H9 (cell line): ENCODE results near the gene PDZD2. TPM values are rescaled to one million over a fixed set of nuclear protein-coding genes. Genes with fewer than 3 reads are reported as not detected.

Source experiments
- DNase-seq: peaks from one replicate; pipeline ENCODE4 v3.0.0-alpha.2; 2017
- H2AFZ ChIP-seq: one replicate; pipeline ENCODE4 v1.6.1; 2013; ENCODE audit warnings: mild to moderate bottlenecking, low read length, control low read depth, moderate library complexity
- H2AK5ac ChIP-seq: 2 replicates; pipeline ENCODE4 v1.6.1; 2013; ENCODE audit warnings: low read length, control low read depth, mixed read lengths; ENCODE audit not compliant: insufficient read length
- H2BK120ac ChIP-seq: one replicate; pipeline ENCODE4 v1.6.1; 2013; ENCODE audit warnings: low read depth, mild to moderate bottlenecking, low read length, control low read depth, inconsistent platforms; ENCODE audit not compliant: poor library complexity, severe bottlenecking
- H2BK12ac ChIP-seq: 2 replicates; pipeline ENCODE4 v1.6.1; 2013; ENCODE audit warnings: low read length, control low read depth, mixed read lengths, low read depth; ENCODE audit not compliant: insufficient read length
- H2BK15ac ChIP-seq: 2 replicates; pipeline ENCODE4 v1.6.1; 2013; ENCODE audit warnings: low read depth, low read length, control low read depth
- H2BK20ac ChIP-seq: one replicate; pipeline ENCODE4 v1.6.1; 2013; ENCODE audit warnings: low read depth, mild to moderate bottlenecking, low read length, control low read depth, inconsistent platforms; ENCODE audit not compliant: poor library complexity, severe bottlenecking
- H2BK5ac ChIP-seq: 2 replicates; pipeline ENCODE4 v1.6.1; 2013; ENCODE audit warnings: low read length, control low read depth, mixed read lengths; ENCODE audit not compliant: insufficient read length
- H3K14ac ChIP-seq: 2 replicates; pipeline ENCODE4 v1.6.1; 2013; ENCODE audit warnings: low read length, control low read depth; ENCODE audit not compliant: insufficient read depth
- H3K18ac ChIP-seq: 2 replicates; pipeline ENCODE4 v1.6.1; 2013; ENCODE audit warnings: low read depth, mild to moderate bottlenecking, mixed read lengths, low read length, control low read depth; ENCODE audit not compliant: insufficient read length
- H3K23ac ChIP-seq: 2 replicates; pipeline ENCODE4 v1.6.1; 2013; ENCODE audit warnings: low read length, control low read depth, mixed read lengths, low read depth; ENCODE audit not compliant: insufficient read length
- H3K23me2 ChIP-seq: 2 replicates; pipeline ENCODE4 v1.6.1; 2013; ENCODE audit warnings: low read depth, mild to moderate bottlenecking, mixed read lengths, low read length, control low read depth; ENCODE audit not compliant: insufficient read length, poor library complexity, severe bottlenecking
- H3K27ac ChIP-seq: 2 replicates; pipeline ENCODE4 v1.5.1; 2013; ENCODE audit warnings: low read length, control low read depth, mixed read lengths, low read depth; ENCODE audit not compliant: insufficient read length
- H3K27me3 ChIP-seq: 2 replicates; pipeline ENCODE4 v1.6.1; 2013; ENCODE audit warnings: low read length, control low read depth, inconsistent platforms; ENCODE audit not compliant: insufficient read depth
- H3K4ac ChIP-seq: 2 replicates; pipeline ENCODE4 v1.6.1; 2013; ENCODE audit warnings: low read depth, mild to moderate bottlenecking, control low read depth, inconsistent platforms, low read length, moderate library complexity
- H3K4me1 ChIP-seq: 2 replicates; pipeline ENCODE4 v1.6.1; 2013; ENCODE audit warnings: low read length, control low read depth, inconsistent platforms; ENCODE audit not compliant: insufficient read depth
- H3K4me2 ChIP-seq: 2 replicates; pipeline ENCODE4 v1.6.1; 2013; ENCODE audit warnings: low read length, control low read depth, mixed read lengths; ENCODE audit not compliant: insufficient read length, insufficient read depth
- H3K56ac ChIP-seq: 2 replicates; pipeline ENCODE4 v1.6.1; 2013; ENCODE audit warnings: low read depth, mild to moderate bottlenecking, mixed read lengths, low read length, control low read depth; ENCODE audit not compliant: insufficient read length
- H3K79me1 ChIP-seq: 2 replicates; pipeline ENCODE4 v1.6.1; 2013; ENCODE audit warnings: low read depth, mild to moderate bottlenecking, moderate library complexity, low read length, control low read depth, inconsistent platforms; ENCODE audit not compliant: insufficient read depth, poor library complexity, severe bottlenecking
- H3K79me2 ChIP-seq: 2 replicates; pipeline ENCODE4 v1.6.1; 2013; ENCODE audit warnings: low read length, control low read depth, inconsistent platforms; ENCODE audit not compliant: insufficient read depth
- H3K9ac ChIP-seq: 2 replicates; pipeline ENCODE4 v1.6.1; 2013; ENCODE audit warnings: low read length, control low read depth, mixed read lengths; ENCODE audit not compliant: insufficient read length; ENCODE audit errors: extremely low read depth
- H3K9me3 ChIP-seq: one replicate; pipeline ENCODE4 v1.6.1; 2013; ENCODE audit warnings: low read depth, low read length, inconsistent platforms; ENCODE audit not compliant: control insufficient read depth
- H3T11ph ChIP-seq: one replicate; pipeline ENCODE4 v1.6.1; 2013; ENCODE audit warnings: mild to moderate bottlenecking, low read length, control low read depth, inconsistent platforms
- H4K20me1 ChIP-seq: one replicate; pipeline ENCODE4 v1.6.1; 2013; ENCODE audit not compliant: control insufficient read depth, insufficient read length, insufficient read depth
- H4K5ac ChIP-seq: 2 replicates; pipeline ENCODE4 v1.6.1; 2013; ENCODE audit warnings: low read depth, mild to moderate bottlenecking, mixed read lengths, low read length, control low read depth; ENCODE audit not compliant: insufficient read length
- H4K8ac ChIP-seq: replicated peaks from 2 replicates; pipeline ENCODE4 v1.6.1; 2013; ENCODE audit warnings: low read length, control low read depth, mixed read lengths, low read depth; ENCODE audit not compliant: insufficient read length
- H4K91ac ChIP-seq: 2 replicates; pipeline ENCODE4 v1.6.1; 2013; ENCODE audit warnings: low read depth, mild to moderate bottlenecking, moderate library complexity, mixed read lengths, low read length, control low read depth; ENCODE audit not compliant: insufficient read length
- H3K27ac Mint-ChIP-seq, 3 experiments: 2 replicates in 2 of 3; 3 replicates in 1 of 3; pipeline ENCODE4 v1.8.0; 2020 to 2021; ENCODE audit warnings: mixed read lengths in 3 of 3, mild to moderate bottlenecking in 1 of 3, moderate library complexity in 1 of 3
- H3K27me3 Mint-ChIP-seq: 2 replicates; pipeline ENCODE4 v1.8.0; 2021; ENCODE audit warnings: low read depth, mild to moderate bottlenecking, moderate library complexity, mixed read lengths
- H3K36me3 Mint-ChIP-seq, 3 experiments: 2 replicates in 2 of 3; 3 replicates in 1 of 3; pipeline ENCODE4 v1.8.0; 2020 to 2021; ENCODE audit warnings: low read depth in 3 of 3, mixed read lengths in 3 of 3; ENCODE audit not compliant: insufficient read depth in 1 of 3
- H3K4me1 Mint-ChIP-seq, 2 experiments: 2 replicates each; pipeline ENCODE4 v1.8.0; 2020; ENCODE audit warnings: mixed read lengths in 2 of 2
- H3K4me3 Mint-ChIP-seq, 2 experiments: 2 replicates in 1 of 2; 3 replicates in 1 of 2; pipeline ENCODE4 v1.8.0; 2020 to 2021; ENCODE audit warnings: mild to moderate bottlenecking in 2 of 2, mixed read lengths in 2 of 2, moderate library complexity in 1 of 2
- H3K9me3 Mint-ChIP-seq, 2 experiments: 2 replicates in 1 of 2; 3 replicates in 1 of 2; pipeline ENCODE4 v1.8.0; 2020; ENCODE audit warnings: mild to moderate bottlenecking in 2 of 2, mixed read lengths in 2 of 2, moderate library complexity in 1 of 2
- WGBS: extraction: QIAGEN DNeasy Blood & Tissue Kit; methylation state at CpG from one replicate; pipeline ENCODE4 v1.1.7; 2013; ENCODE audit warnings: missing lambda C conversion rate, low lambda C conversion rate, mixed read lengths; ENCODE audit not compliant: insufficient read length; ENCODE audit errors: extremely low coverage; 5-methylcytosine and 5-hydroxymethylcytosine counted together
- total RNA-seq: library from RNA; stranded (reverse); gene quantifications from 2 replicates; pipeline ENCODE4 v1.2.1, GENCODE V29; 2021
- TF ChIP-seq, protein P1 (sequence below): fragments of 200-600 bp; sonication (generic); conservative IDR thresholded peaks from 3 replicates; pipeline ENCODE4 v1.8.0; 2021; ENCODE audit warnings: antibody characterized with exemption, mild to moderate bottlenecking

PDZD2 gene
- total RNA-seq, 1 experiment from 2014 or later = 9.9 TPM

DNA sequence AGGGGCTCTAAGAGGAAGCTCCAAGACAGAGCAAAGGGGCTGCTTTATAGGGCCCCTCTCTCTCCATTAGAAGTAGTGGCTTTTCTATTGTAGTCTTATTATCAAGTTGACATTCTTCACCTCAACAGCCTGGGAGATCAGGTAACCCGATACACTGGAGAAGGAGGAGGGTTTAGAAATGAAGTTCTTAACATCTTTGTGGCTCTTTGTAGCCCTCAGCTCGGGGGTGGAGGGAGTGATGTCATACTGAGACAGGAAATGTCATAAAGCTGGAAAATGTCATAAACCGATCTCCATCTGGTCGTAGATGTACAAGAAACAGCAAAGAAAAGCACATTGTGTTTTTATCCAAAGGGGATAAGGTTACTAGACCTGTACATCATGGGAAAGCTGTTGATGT, 17.9 kb downstream of the PDZD2 start:
- Histone ChIP-seq H2BK15ac (no peak overlapping the region), H4K5ac (no peak overlapping the region), H2BK20ac (no peak overlapping the region), H3K79me1 (no peaks in the 10 kb centered on the region), H2BK5ac (no peak overlapping the region), H3K23ac (no peak overlapping the region), H3K79me2 (no peaks in the 10 kb centered on the region), H2BK120ac (no peak overlapping the region), H3K4ac (no peak overlapping the region), H4K20me1 (no peaks in the 10 kb centered on the region), H3K23me2 (no peaks in the 10 kb centered on the region), H3K18ac (no peak overlapping the region), H2BK12ac (no peak overlapping the region), H4K91ac (no peak overlapping the region), H4K8ac (no peak overlapping the region), H3K9me3 (no peaks in the 10 kb centered on the region), H3K27me3 (no peaks in the 10 kb centered on the region), H2AK5ac (no peak overlapping the region), H3K4me1 (peaks cover 8% of the 10 kb centered on the region; the same call in 1 of the 2 replicates), H3K27ac (no peak overlapping the region), H3K56ac (no peak overlapping the region), H3T11ph (no peak overlapping the region), H2AFZ (no peak overlapping the region), H3K4me2 (no peak overlapping the region), H3K14ac (no peak overlapping the region), H3K9ac (no peak overlapping the region)
- Mint-ChIP-seq H3K4me1 (peaks cover 18 to 22% of the 10 kb centered on the region in 2 experiments), H3K27ac (peak overlapping the region in 2 of 3 experiments; percentile 11 to 24; a peak in 1 of 7 replicates), H3K36me3 (no peaks in the 10 kb centered on the region; a peak in 2 of 7 replicates), H3K9me3 (no peaks in the 10 kb centered on the region), H3K4me3 (no peak overlapping the region), H3K27me3 (no peaks in the 10 kb centered on the region; the same call in 1 of the 2 replicates)
- DNase-seq = no peak
- no CpG with 5 or more reads among the region's 4 CpGs for WGBS
- TF ChIP-seq, protein P1, sequence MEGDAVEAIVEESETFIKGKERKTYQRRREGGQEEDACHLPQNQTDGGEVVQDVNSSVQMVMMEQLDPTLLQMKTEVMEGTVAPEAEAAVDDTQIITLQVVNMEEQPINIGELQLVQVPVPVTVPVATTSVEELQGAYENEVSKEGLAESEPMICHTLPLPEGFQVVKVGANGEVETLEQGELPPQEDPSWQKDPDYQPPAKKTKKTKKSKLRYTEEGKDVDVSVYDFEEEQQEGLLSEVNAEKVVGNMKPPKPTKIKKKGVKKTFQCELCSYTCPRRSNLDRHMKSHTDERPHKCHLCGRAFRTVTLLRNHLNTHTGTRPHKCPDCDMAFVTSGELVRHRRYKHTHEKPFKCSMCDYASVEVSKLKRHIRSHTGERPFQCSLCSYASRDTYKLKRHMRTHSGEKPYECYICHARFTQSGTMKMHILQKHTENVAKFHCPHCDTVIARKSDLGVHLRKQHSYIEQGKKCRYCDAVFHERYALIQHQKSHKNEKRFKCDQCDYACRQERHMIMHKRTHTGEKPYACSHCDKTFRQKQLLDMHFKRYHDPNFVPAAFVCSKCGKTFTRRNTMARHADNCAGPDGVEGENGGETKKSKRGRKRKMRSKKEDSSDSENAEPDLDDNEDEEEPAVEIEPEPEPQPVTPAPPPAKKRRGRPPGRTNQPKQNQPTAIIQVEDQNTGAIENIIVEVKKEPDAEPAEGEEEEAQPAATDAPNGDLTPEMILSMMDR = no peak
